Activated T-helper 1 cell treated with anti-CD3 and anti-CD28 coated beads, Interleukin-12 subunit alpha, Interleukin-12 subunit beta, Interleukin-2, Interleukin-4 antibody, amounts not matched to agents 30 ng/mL and 10 ng/mL and 1 ng/mL, durations not matched to agents 14 hours and 24 hours and 36 hours (primary cell): ENCODE results near the gene AFG1L. TPM values are rescaled to one million over a fixed set of nuclear protein-coding genes. Genes with fewer than 3 reads are reported as not detected.
A peak's percentile ranks its signal among the peaks of the same experiment; 100 is the strongest.

Source experiments
- DNase-seq: peaks from one replicate; pipeline ENCODE4 v3.0.0; 2021; ENCODE audit warnings: low spot score
- H3K27ac Mint-ChIP-seq: one replicate; pipeline ENCODE4 v1.8.0; 2021; ENCODE audit warnings: mild to moderate bottlenecking, mixed read lengths
- H3K27me3 Mint-ChIP-seq: one replicate; pipeline ENCODE4 v1.8.0; 2022; ENCODE audit warnings: mild to moderate bottlenecking, moderate library complexity, mixed read lengths; ENCODE audit not compliant: insufficient read depth
- H3K36me3 Mint-ChIP-seq: one replicate; pipeline ENCODE4 v1.8.0; 2021; ENCODE audit warnings: low read depth, mixed read lengths
- H3K4me1 Mint-ChIP-seq: one replicate; pipeline ENCODE4 v1.8.0; 2021; ENCODE audit warnings: low read depth, mixed read lengths
- H3K4me3 Mint-ChIP-seq: one replicate; pipeline ENCODE4 v1.8.0; 2021; ENCODE audit warnings: mild to moderate bottlenecking, moderate library complexity, mixed read lengths
- H3K9me3 Mint-ChIP-seq: one replicate; pipeline ENCODE4 v1.8.0; 2021; ENCODE audit warnings: mixed read lengths
- intact Hi-C: fragments of 100-400 bp; cut with micrococcal nuclease; formaldehyde crosslinking; loops from one replicate; pipeline ENCODE4 v1.15.1; 2024
- total RNA-seq: library from RNA; stranded (reverse); gene quantifications from 2 replicates; pipeline ENCODE4 v1.2.3, GENCODE V29; 2022

AFG1L gene
- total RNA-seq, 1 donor from 2014 or later, result 4.3 TPM

GRCh38 chr6:108336971-108337370, 42.1 kb downstream of the AFG1L start:
- intact Hi-C loops, result no loop called here
- peaks cover 6% of the 10 kb centered on the region for H3K27me3 Mint-ChIP-seq

GRCh38 chr6:108337721-108338120, 42.9 kb downstream of the AFG1L start:
- DNase-seq, result no peak
- Mint-ChIP-seq H3K36me3 (peaks cover 3% of the 10 kb centered on the region), H3K9me3 (no peaks in the 10 kb centered on the region), H3K27me3 (peaks cover 6% of the 10 kb centered on the region), H3K4me3 (no peak overlapping the region), H3K4me1 (no peaks in the 10 kb centered on the region), H3K27ac (no peak overlapping the region)
- intact Hi-C loops, result no loop called here

More at GRCh38 chr6:108336971-108337370, 42.1 kb downstream of the AFG1L start:
- DNase-seq, result no peak
- H3K4me1 Mint-ChIP-seq, result no peaks in the 10 kb centered on the region
- no peak overlapping the region for H3K27ac Mint-ChIP-seq
- no peaks in the 10 kb centered on the region for H3K9me3 Mint-ChIP-seq
- no peak overlapping the region for H3K4me3 Mint-ChIP-seq
- peaks cover 3% of the 10 kb centered on the region for H3K36me3 Mint-ChIP-seq

- Mint-ChIP-seq H3K4me1 (no peaks in the 10 kb centered on the region), H3K9me3 (no peaks in the 10 kb centered on the region), H3K36me3 (peaks cover 3% of the 10 kb centered on the region), H3K4me3 (no peak overlapping the region), H3K27me3 (peaks cover 4% of the 10 kb centered on the region), H3K27ac (no peak overlapping the region)
- DNase-seq, result no peak
- intact Hi-C loops, result no loop called here
These were observed 46.5 kb downstream of the AFG1L start for GRCh38 chr6:108341372-108341771.

GRCh38 chr6:108343894-108344293, 49.0 kb downstream of the AFG1L start:
- intact Hi-C loops, result no loop called here
- no peak for DNase-seq
- Mint-ChIP-seq H3K27ac (no peak overlapping the region), H3K9me3 (peaks cover 13% of the 10 kb centered on the region), H3K36me3 (peaks cover 9% of the 10 kb centered on the region), H3K27me3 (peaks cover 2% of the 10 kb centered on the region), H3K4me1 (peaks cover 22% of the 10 kb centered on the region), H3K4me3 (no peak overlapping the region)

- peaks cover 27% of the 10 kb centered on the region for H3K4me1 Mint-ChIP-seq
- H3K9me3 Mint-ChIP-seq, result peaks cover 14% of the 10 kb centered on the region
- no peak overlapping the region for H3K4me3 Mint-ChIP-seq
- no peak for DNase-seq
- no peaks in the 10 kb centered on the region for H3K27me3 Mint-ChIP-seq
- intact Hi-C loops, result loop anchor here (2.0 to 5.0 kb wide), 2 partner anchors 54 to 87 kb away; partner anchors contain the start of genes AFG1L and SNX3
- H3K36me3 Mint-ChIP-seq, result peaks cover 6% of the 10 kb centered on the region
- peak overlapping the region; percentile 64 for H3K27ac Mint-ChIP-seq
These were observed 53.9 kb downstream of the AFG1L start for GRCh38 chr6:108348655-108349349.

GRCh38 chr6:108350528-108350927, 55.7 kb downstream of the AFG1L start:
- intact Hi-C loops, result no loop called here
- no peak for DNase-seq

GRCh38 chr6:108353853-108354252, 59.0 kb downstream of the AFG1L start:
- intact Hi-C loops, result no loop called here
- peaks cover under 1% of the 10 kb centered on the region for H3K36me3 Mint-ChIP-seq
- H3K4me1 Mint-ChIP-seq, result peaks cover 9% of the 10 kb centered on the region

More at GRCh38 chr6:108350528-108350927, 55.7 kb downstream of the AFG1L start:
- no peaks in the 10 kb centered on the region for H3K27me3 Mint-ChIP-seq
- H3K27ac Mint-ChIP-seq, result no peak overlapping the region
- peaks cover 6% of the 10 kb centered on the region for H3K36me3 Mint-ChIP-seq
- peaks cover 14% of the 10 kb centered on the region for H3K9me3 Mint-ChIP-seq
- H3K4me3 Mint-ChIP-seq, result no peak overlapping the region
- peaks cover 30% of the 10 kb centered on the region for H3K4me1 Mint-ChIP-seq

GRCh38 chr6:108355120-108355519, 60.3 kb downstream of the AFG1L start:
- no peaks in the 10 kb centered on the region for H3K36me3 Mint-ChIP-seq
- no peak for DNase-seq
- no peak overlapping the region for H3K27ac Mint-ChIP-seq
- H3K4me1 Mint-ChIP-seq, result peaks cover 11% of the 10 kb centered on the region
- no peaks in the 10 kb centered on the region for H3K27me3 Mint-ChIP-seq
- intact Hi-C loops, result no loop called here
- no peaks in the 10 kb centered on the region for H3K9me3 Mint-ChIP-seq
- H3K4me3 Mint-ChIP-seq, result no peak overlapping the region

More at GRCh38 chr6:108353853-108354252, 59.0 kb downstream of the AFG1L start:
- H3K4me3 Mint-ChIP-seq, result no peak overlapping the region
- no peak for DNase-seq
- H3K9me3 Mint-ChIP-seq, result peaks cover under 1% of the 10 kb centered on the region
- H3K27me3 Mint-ChIP-seq, result no peaks in the 10 kb centered on the region
- no peak overlapping the region for H3K27ac Mint-ChIP-seq

GRCh38 chr6:108355890-108356289, 61.0 kb downstream of the AFG1L start:
- no peaks in the 10 kb centered on the region for H3K9me3 Mint-ChIP-seq
- H3K27me3 Mint-ChIP-seq, result no peaks in the 10 kb centered on the region
- no peak for DNase-seq
- H3K36me3 Mint-ChIP-seq, result no peaks in the 10 kb centered on the region
- intact Hi-C loops, result no loop called here
- H3K4me3 Mint-ChIP-seq, result no peak overlapping the region
- H3K27ac Mint-ChIP-seq, result no peak overlapping the region
- H3K4me1 Mint-ChIP-seq, result peaks cover 11% of the 10 kb centered on the region

- H3K27me3 Mint-ChIP-seq, result no peaks in the 10 kb centered on the region
- DNase-seq, result no peak
- H3K4me3 Mint-ChIP-seq, result no peak overlapping the region
- intact Hi-C loops, result loop anchor here (5.0 kb wide), 1 partner anchor 248 kb away; no protein-coding TSS in a partner anchor
- no peak overlapping the region for H3K27ac Mint-ChIP-seq
- peaks cover 5% of the 10 kb centered on the region for H3K4me1 Mint-ChIP-seq
- H3K9me3 Mint-ChIP-seq, result no peaks in the 10 kb centered on the region
- no peaks in the 10 kb centered on the region for H3K36me3 Mint-ChIP-seq
These were observed 65.3 kb downstream of the AFG1L start for GRCh38 chr6:108359901-108360882.

GRCh38 chr6:108360919-108361311, 66.1 kb downstream of the AFG1L start:
- Mint-ChIP-seq H3K27ac (no peak overlapping the region), H3K4me1 (peaks cover 5% of the 10 kb centered on the region)
- intact Hi-C loops, result loop anchor here (5.0 kb wide), 1 partner anchor 249 kb away; no protein-coding TSS in a partner anchor

GRCh38 chr6:108361312-108361932, 66.6 kb downstream of the AFG1L start:
- no peaks in the 10 kb centered on the region for H3K36me3 Mint-ChIP-seq
- intact Hi-C loops, result loop anchor here (5.0 kb wide), 1 partner anchor 249 kb away; no protein-coding TSS in a partner anchor
- peaks cover 2% of the 10 kb centered on the region for H3K27me3 Mint-ChIP-seq
- DNase-seq, result no peak
- H3K4me3 Mint-ChIP-seq, result no peak overlapping the region
- peaks cover 5% of the 10 kb centered on the region for H3K4me1 Mint-ChIP-seq
- no peak overlapping the region for H3K27ac Mint-ChIP-seq
- H3K9me3 Mint-ChIP-seq, result no peaks in the 10 kb centered on the region

More at GRCh38 chr6:108360919-108361311, 66.1 kb downstream of the AFG1L start:
- no peaks in the 10 kb centered on the region for H3K36me3 Mint-ChIP-seq
- H3K4me3 Mint-ChIP-seq, result no peak overlapping the region
- H3K9me3 Mint-ChIP-seq, result no peaks in the 10 kb centered on the region
- DNase-seq, result no peak
- H3K27me3 Mint-ChIP-seq, result peaks cover 2% of the 10 kb centered on the region
